ENCODE data around the gene ABCD3.
"Not testable (repeated sequence)": the region's sequence is repeated elsewhere in the genome, so short reads cannot be mapped to it uniquely, and the experiment has no call there.

ABCD3 gene

GRCh38 chr1:94378493-94378892, 39.7 kb upstream of the ABCD3 start:
- H3K4me2 ChIP-seq (ENCODE audit: insufficient read depth, low read length, poor library complexity, severe bottlenecking); H4K91ac ChIP-seq (ENCODE audit: low read depth, low read length, poor library complexity); H3K9ac ChIP-seq (ENCODE audit: low read depth, low read length, poor library complexity); H2BK120ac ChIP-seq (ENCODE audit: low read depth, low read length); H3K79me1 ChIP-seq (ENCODE audit: low read depth, low read length); H3K4me3 ChIP-seq (ENCODE audit: low read length in 2 of 2); H4K8ac ChIP-seq (ENCODE audit: low read depth, low read length); H3K14ac ChIP-seq (ENCODE audit: low read length); H3K9me3 ChIP-seq (replicated peaks in 1 of 2; ENCODE audit: control insufficient read depth in 2 of 2, insufficient read depth in 1 of 2, low read depth in 1 of 2, low read length in 2 of 2); H3K27ac ChIP-seq (replicated peaks; ENCODE audit: low read length); H2BK12ac ChIP-seq (ENCODE audit: low read length); H2BK15ac ChIP-seq (ENCODE audit: low read length); H2BK5ac ChIP-seq (ENCODE audit: low read length); H3K27me3 ChIP-seq (ENCODE audit: control insufficient read depth in 3 of 3, insufficient read depth in 3 of 3, low read depth in 1 of 3, low read length in 3 of 3); H2AFZ ChIP-seq (ENCODE audit: low read length); H3K18ac ChIP-seq (ENCODE audit: low read length); H3K4ac ChIP-seq (ENCODE audit: low read length); DNase-seq (ENCODE audit: low spot score); H3K23ac ChIP-seq (ENCODE audit: low read depth, low read length, poor library complexity); H3K4me1 ChIP-seq (ENCODE audit: control insufficient read depth in 2 of 2, insufficient read depth in 1 of 2, low read depth in 1 of 2, low read length in 2 of 2); H2AK5ac ChIP-seq (ENCODE audit: low read depth, low read length); H3K36me3 ChIP-seq (replicated peaks in 1 of 2; ENCODE audit: control insufficient read depth in 2 of 2, insufficient read depth in 2 of 2, low read length in 2 of 2): not testable (repeated sequence)
- no CpG with 5 or more reads among the region's 2 CpGs for WGBS, 2 donors (ENCODE audit: extremely low coverage in 2 of 2, insufficient read length in 2 of 2, insufficient replicate concordance in 1 of 2)

- Histone ChIP-seq H3K9me3 (replicated peaks in 1 of 2; ENCODE audit: control insufficient read depth in 2 of 2, insufficient read depth in 1 of 2, low read depth in 1 of 2, low read length in 2 of 2) (no peaks in the 10 kb centered on the region), H3K27ac (replicated peaks; ENCODE audit: low read length) (no peak overlapping the region), H2BK15ac (ENCODE audit: low read length) (no peak overlapping the region), H2AK5ac (ENCODE audit: low read depth, low read length) (no peak overlapping the region), H3K23ac (ENCODE audit: low read depth, low read length, poor library complexity) (no peak overlapping the region), H4K8ac (ENCODE audit: low read depth, low read length) (no peak overlapping the region), H3K79me1 (ENCODE audit: low read depth, low read length) (no peaks in the 10 kb centered on the region), H4K91ac (ENCODE audit: low read depth, low read length, poor library complexity) (no peak overlapping the region), H2BK5ac (ENCODE audit: low read length) (no peak overlapping the region), H3K4me2 (ENCODE audit: insufficient read depth, low read length, poor library complexity, severe bottlenecking) (no peak overlapping the region), H3K9ac (ENCODE audit: low read depth, low read length, poor library complexity) (no peak overlapping the region), H2AFZ (ENCODE audit: low read length) (no peak overlapping the region), H3K36me3 (replicated peaks in 1 of 2; ENCODE audit: control insufficient read depth in 2 of 2, insufficient read depth in 2 of 2, low read length in 2 of 2) (no peaks in the 10 kb centered on the region), H2BK120ac (ENCODE audit: low read depth, low read length) (no peak overlapping the region), H3K14ac (ENCODE audit: low read length) (no peak overlapping the region), H2BK12ac (ENCODE audit: low read length) (no peak overlapping the region), H3K4ac (ENCODE audit: low read length) (no peak overlapping the region), H3K18ac (ENCODE audit: low read length) (no peak overlapping the region), H3K4me1 (ENCODE audit: control insufficient read depth in 2 of 2, insufficient read depth in 1 of 2, low read depth in 1 of 2, low read length in 2 of 2) (no peaks in the 10 kb centered on the region), H3K27me3 (ENCODE audit: control insufficient read depth in 3 of 3, insufficient read depth in 3 of 3, low read depth in 1 of 3, low read length in 3 of 3) (peaks cover 0 to 6% (median 0%) of the 10 kb centered on the region in 3 experiments), H3K4me3 (ENCODE audit: low read length in 2 of 2) (no peak overlapping the region)
- no CpG with 5 or more reads among the region's 3 CpGs for WGBS, 2 donors (ENCODE audit: extremely low coverage in 2 of 2, insufficient read length in 2 of 2, insufficient replicate concordance in 1 of 2)
- no peak for DNase-seq (ENCODE audit: low spot score)
These were observed 38.6 kb upstream of the ABCD3 start for GRCh38 chr1:94379615-94380014.

- H3K27ac ChIP-seq (replicated peaks; ENCODE audit: low read length), result no peak overlapping the region
- no peak overlapping the region for H3K14ac ChIP-seq (ENCODE audit: low read length)
- H2AK5ac ChIP-seq (ENCODE audit: low read depth, low read length), result no peak overlapping the region
- H3K27me3 ChIP-seq (ENCODE audit: control insufficient read depth in 3 of 3, insufficient read depth in 3 of 3, low read depth in 1 of 3, low read length in 3 of 3), result peaks cover 0 to 7% (median 0%) of the 10 kb centered on the region in 3 experiments
- no peak overlapping the region for H3K9ac ChIP-seq (ENCODE audit: low read depth, low read length, poor library complexity)
- H3K79me1 ChIP-seq (ENCODE audit: low read depth, low read length), result no peaks in the 10 kb centered on the region
- H2BK12ac ChIP-seq (ENCODE audit: low read length), result no peak overlapping the region
- no peak for DNase-seq (ENCODE audit: low spot score)
- no peak overlapping the region for H3K4me2 ChIP-seq (ENCODE audit: insufficient read depth, low read length, poor library complexity, severe bottlenecking)
- no peak overlapping the region for H3K4ac ChIP-seq (ENCODE audit: low read length)
- H2BK120ac ChIP-seq (ENCODE audit: low read depth, low read length), result no peak overlapping the region
- no CpG with 5 or more reads among the region's 3 CpGs for WGBS, 2 donors (ENCODE audit: extremely low coverage in 2 of 2, insufficient read length in 2 of 2, insufficient replicate concordance in 1 of 2)
- H3K36me3 ChIP-seq (replicated peaks in 1 of 2; ENCODE audit: control insufficient read depth in 2 of 2, insufficient read depth in 2 of 2, low read length in 2 of 2), result no peaks in the 10 kb centered on the region
- no peak overlapping the region for H3K4me3 ChIP-seq (ENCODE audit: low read length in 2 of 2)
- H3K4me1 ChIP-seq (ENCODE audit: control insufficient read depth in 2 of 2, insufficient read depth in 1 of 2, low read depth in 1 of 2, low read length in 2 of 2), result no peaks in the 10 kb centered on the region
- H3K23ac ChIP-seq (ENCODE audit: low read depth, low read length, poor library complexity), result no peak overlapping the region
- H4K8ac ChIP-seq (ENCODE audit: low read depth, low read length), result no peak overlapping the region
- no peak overlapping the region for H2BK15ac ChIP-seq (ENCODE audit: low read length)
- H2AFZ ChIP-seq (ENCODE audit: low read length), result no peak overlapping the region
- no peaks in the 10 kb centered on the region for H3K9me3 ChIP-seq (replicated peaks in 1 of 2; ENCODE audit: control insufficient read depth in 2 of 2, insufficient read depth in 1 of 2, low read depth in 1 of 2, low read length in 2 of 2)
- H4K91ac ChIP-seq (ENCODE audit: low read depth, low read length, poor library complexity), result no peak overlapping the region
- no peak overlapping the region for H3K18ac ChIP-seq (ENCODE audit: low read length)
- H2BK5ac ChIP-seq (ENCODE audit: low read length), result no peak overlapping the region
These were observed 36.0 kb upstream of the ABCD3 start for GRCh38 chr1:94382201-94382600.

- H3K79me1 ChIP-seq (ENCODE audit: low read depth, low read length), result no peaks in the 10 kb centered on the region
- H3K4me2 ChIP-seq (ENCODE audit: insufficient read depth, low read length, poor library complexity, severe bottlenecking), result no peak overlapping the region
- no peak overlapping the region for H3K14ac ChIP-seq (ENCODE audit: low read length)
- H2AK5ac ChIP-seq (ENCODE audit: low read depth, low read length), result no peak overlapping the region
- H3K36me3 ChIP-seq (replicated peaks in 1 of 2; ENCODE audit: control insufficient read depth in 2 of 2, insufficient read depth in 2 of 2, low read length in 2 of 2), result no peaks in the 10 kb centered on the region
- H4K91ac ChIP-seq (ENCODE audit: low read depth, low read length, poor library complexity), result no peak overlapping the region
- H2BK5ac ChIP-seq (ENCODE audit: low read length), result no peak overlapping the region
- no peak for DNase-seq (ENCODE audit: low spot score)
- H4K8ac ChIP-seq (ENCODE audit: low read depth, low read length), result no peak overlapping the region
- no peak overlapping the region for H3K4me3 ChIP-seq (ENCODE audit: low read length in 2 of 2)
- H3K4ac ChIP-seq (ENCODE audit: low read length), result no peak overlapping the region
- H2BK120ac ChIP-seq (ENCODE audit: low read depth, low read length), result no peak overlapping the region
- WGBS, 2 donors (ENCODE audit: extremely low coverage in 2 of 2, insufficient read length in 2 of 2, insufficient replicate concordance in 1 of 2), result no CpG with 5 or more reads among the region's 4 CpGs
- no peak overlapping the region for H2AFZ ChIP-seq (ENCODE audit: low read length)
- H3K4me1 ChIP-seq (ENCODE audit: control insufficient read depth in 2 of 2, insufficient read depth in 1 of 2, low read depth in 1 of 2, low read length in 2 of 2), result no peaks in the 10 kb centered on the region
- no peak overlapping the region for H3K27ac ChIP-seq (replicated peaks; ENCODE audit: low read length)
- no peak overlapping the region for H3K18ac ChIP-seq (ENCODE audit: low read length)
- H3K9ac ChIP-seq (ENCODE audit: low read depth, low read length, poor library complexity), result no peak overlapping the region
- peaks cover 0 to 10% (median 0%) of the 10 kb centered on the region in 3 experiments for H3K27me3 ChIP-seq (ENCODE audit: control insufficient read depth in 3 of 3, insufficient read depth in 3 of 3, low read depth in 1 of 3, low read length in 3 of 3)
- H3K9me3 ChIP-seq (replicated peaks in 1 of 2; ENCODE audit: control insufficient read depth in 2 of 2, insufficient read depth in 1 of 2, low read depth in 1 of 2, low read length in 2 of 2), result no peaks in the 10 kb centered on the region
- H2BK15ac ChIP-seq (ENCODE audit: low read length), result no peak overlapping the region
- no peak overlapping the region for H3K23ac ChIP-seq (ENCODE audit: low read depth, low read length, poor library complexity)
- H2BK12ac ChIP-seq (ENCODE audit: low read length), result no peak overlapping the region
These were observed 34.2 kb upstream of the ABCD3 start for GRCh38 chr1:94383966-94384408.
